GM12878 (cell line): Measurements from ENCODE around the gene PRICKLE4. TPM values are rescaled to one million over a fixed set of nuclear protein-coding genes. Genes with fewer than 3 reads are reported as not detected.

ENCODE experiments used
- ASH2L ChIP-seq: fragments of 300-600, 200-600 bp; sonication (generic); IDR thresholded peaks from 2 replicates; pipeline ENCODE4 v1.6.1; 2017; ENCODE audit warnings: low read depth, mild to moderate bottlenecking, borderline replicate concordance
- PML ChIP-seq: IDR thresholded peaks from 2 replicates; pipeline ENCODE4 v1.6.1; 2012; ENCODE audit warnings: low read length, inconsistent platforms
- ZNF207 ChIP-seq: fragments of 450-650 bp; IDR thresholded peaks from 2 replicates; pipeline ENCODE4 v1.6.1; 2014; ENCODE audit warnings: antibody characterized with exemption, mild to moderate bottlenecking, borderline replicate concordance
- polyA plus RNA-seq, 11 experiments: library from polyadenylated mRNA; depleted of rRNA in 4 of 11; unstranded in 6 of 11; stranded (reverse) in 5 of 11; fragments of >200 nt; fragmentation: Nextera tagmentation in 4 of 11; fragmentation: Illumina TruSeq in 1 of 11; extraction: Ambion mirVana in 4 of 11; extraction: Trizol in 1 of 11; gene quantifications; 1 replicate in 1 of 11; 2 replicates in 10 of 11; pipeline versions ENCODE4 v1.2.1 to v1.2.3, GENCODE V29; 2011 to 2016; ENCODE audit warnings: inconsistent platforms in 2 of 11, missing spikeins in 2 of 11, low read depth in 1 of 11
- total RNA-seq, 4 experiments: library from RNA; depleted of rRNA in 3 of 4; stranded (reverse); fragments of >200 nt in 3 of 4; fragmentation: Illumina TruSeq in 1 of 4; extraction: Trizol in 1 of 4; gene quantifications; 2 replicates each; pipeline versions ENCODE4 v1.2.1 to v1.2.3, GENCODE V29; 2013 to 2021
- TF ChIP-seq, protein P1 (sequence below): fragments of 450-650 bp; IDR thresholded peaks from 2 replicates; pipeline ENCODE4 v1.6.1; 2018; ENCODE audit warnings: mild to moderate bottlenecking, low read depth, moderate library complexity; ENCODE audit not compliant: partially characterized antibody
- TF ChIP-seq, protein P2 (sequence below): fragments of 450-650 bp; IDR thresholded peaks from 2 replicates; pipeline ENCODE4 v1.6.1; 2017; ENCODE audit warnings: mild to moderate bottlenecking, moderate library complexity

Gene PRICKLE4
- total and polyA plus RNA-seq, 10 of the 15 experiments (the other 5 are each of a cell fraction or from before 2014, with no cell fraction given) = 0.33 to 0.85 (median 0.35) TPM; not detected in 7

DNA sequence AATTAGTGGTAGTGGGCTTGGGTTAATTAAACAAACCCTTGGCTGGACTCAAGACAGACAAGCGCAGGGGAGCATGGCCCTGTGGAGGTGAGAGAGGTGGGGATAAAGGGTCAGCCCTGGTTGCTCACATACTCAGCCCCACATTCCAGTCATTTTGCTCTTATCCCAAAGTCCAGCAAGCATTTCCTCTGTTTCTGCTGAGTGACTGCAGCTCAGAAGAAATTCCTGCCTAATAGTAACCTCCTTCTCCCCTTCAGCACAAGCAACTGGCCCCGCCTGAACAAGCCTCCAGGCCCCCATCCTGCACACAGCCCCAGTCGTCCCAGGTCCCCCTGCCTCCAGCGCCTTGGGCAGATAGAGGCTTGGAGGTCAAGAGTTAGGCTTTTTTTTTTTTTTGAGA lies 41.5 kb upstream of the PRICKLE4 start (continued):
- TF ChIP-seq, protein P1, sequence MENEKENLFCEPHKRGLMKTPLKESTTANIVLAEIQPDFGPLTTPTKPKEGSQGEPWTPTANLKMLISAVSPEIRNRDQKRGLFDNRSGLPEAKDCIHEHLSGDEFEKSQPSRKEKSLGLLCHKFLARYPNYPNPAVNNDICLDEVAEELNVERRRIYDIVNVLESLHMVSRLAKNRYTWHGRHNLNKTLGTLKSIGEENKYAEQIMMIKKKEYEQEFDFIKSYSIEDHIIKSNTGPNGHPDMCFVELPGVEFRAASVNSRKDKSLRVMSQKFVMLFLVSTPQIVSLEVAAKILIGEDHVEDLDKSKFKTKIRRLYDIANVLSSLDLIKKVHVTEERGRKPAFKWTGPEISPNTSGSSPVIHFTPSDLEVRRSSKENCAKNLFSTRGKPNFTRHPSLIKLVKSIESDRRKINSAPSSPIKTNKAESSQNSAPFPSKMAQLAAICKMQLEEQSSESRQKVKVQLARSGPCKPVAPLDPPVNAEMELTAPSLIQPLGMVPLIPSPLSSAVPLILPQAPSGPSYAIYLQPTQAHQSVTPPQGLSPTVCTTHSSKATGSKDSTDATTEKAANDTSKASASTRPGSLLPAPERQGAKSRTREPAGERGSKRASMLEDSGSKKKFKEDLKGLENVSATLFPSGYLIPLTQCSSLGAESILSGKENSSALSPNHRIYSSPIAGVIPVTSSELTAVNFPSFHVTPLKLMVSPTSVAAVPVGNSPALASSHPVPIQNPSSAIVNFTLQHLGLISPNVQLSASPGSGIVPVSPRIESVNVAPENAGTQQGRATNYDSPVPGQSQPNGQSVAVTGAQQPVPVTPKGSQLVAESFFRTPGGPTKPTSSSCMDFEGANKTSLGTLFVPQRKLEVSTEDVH = no peak
- TF ChIP-seq ZNF207 = no peak
- TF ChIP-seq PML = no peak
- TF ChIP-seq, protein P2, sequence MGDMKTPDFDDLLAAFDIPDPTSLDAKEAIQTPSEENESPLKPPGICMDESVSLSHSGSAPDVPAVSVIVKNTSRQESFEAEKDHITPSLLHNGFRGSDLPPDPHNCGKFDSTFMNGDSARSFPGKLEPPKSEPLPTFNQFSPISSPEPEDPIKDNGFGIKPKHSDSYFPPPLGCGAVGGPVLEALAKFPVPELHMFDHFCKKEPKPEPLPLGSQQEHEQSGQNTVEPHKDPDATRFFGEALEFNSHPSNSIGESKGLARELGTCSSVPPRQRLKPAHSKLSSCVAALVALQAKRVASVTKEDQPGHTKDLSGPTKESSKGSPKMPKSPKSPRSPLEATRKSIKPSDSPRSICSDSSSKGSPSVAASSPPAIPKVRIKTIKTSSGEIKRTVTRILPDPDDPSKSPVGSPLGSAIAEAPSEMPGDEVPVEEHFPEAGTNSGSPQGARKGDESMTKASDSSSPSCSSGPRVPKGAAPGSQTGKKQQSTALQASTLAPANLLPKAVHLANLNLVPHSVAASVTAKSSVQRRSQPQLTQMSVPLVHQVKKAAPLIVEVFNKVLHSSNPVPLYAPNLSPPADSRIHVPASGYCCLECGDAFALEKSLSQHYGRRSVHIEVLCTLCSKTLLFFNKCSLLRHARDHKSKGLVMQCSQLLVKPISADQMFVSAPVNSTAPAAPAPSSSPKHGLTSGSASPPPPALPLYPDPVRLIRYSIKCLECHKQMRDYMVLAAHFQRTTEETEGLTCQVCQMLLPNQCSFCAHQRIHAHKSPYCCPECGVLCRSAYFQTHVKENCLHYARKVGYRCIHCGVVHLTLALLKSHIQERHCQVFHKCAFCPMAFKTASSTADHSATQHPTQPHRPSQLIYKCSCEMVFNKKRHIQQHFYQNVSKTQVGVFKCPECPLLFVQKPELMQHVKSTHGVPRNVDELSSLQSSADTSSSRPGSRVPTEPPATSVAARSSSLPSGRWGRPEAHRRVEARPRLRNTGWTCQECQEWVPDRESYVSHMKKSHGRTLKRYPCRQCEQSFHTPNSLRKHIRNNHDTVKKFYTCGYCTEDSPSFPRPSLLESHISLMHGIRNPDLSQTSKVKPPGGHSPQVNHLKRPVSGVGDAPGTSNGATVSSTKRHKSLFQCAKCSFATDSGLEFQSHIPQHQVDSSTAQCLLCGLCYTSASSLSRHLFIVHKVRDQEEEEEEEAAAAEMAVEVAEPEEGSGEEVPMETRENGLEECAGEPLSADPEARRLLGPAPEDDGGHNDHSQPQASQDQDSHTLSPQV = no peak
- no peak for TF ChIP-seq ASH2L
